GM12875 (cell line): ENCODE results near the gene ZNF805.

Experiments used
- H3K4me3 ChIP-seq: one replicate; pipeline ENCODE4 v1.5.1; 2011; ENCODE audit warnings: low read depth, low read length, control low read depth
- TF ChIP-seq, protein P1 (sequence below): IDR thresholded peaks from 2 replicates; pipeline ENCODE4 v1.5.1; 2011; ENCODE audit warnings: low read depth, mild to moderate bottlenecking, control low read depth, inconsistent platforms, low read length, moderate library complexity, borderline replicate concordance; ENCODE audit not compliant: insufficient read depth

ZNF805 gene

DNA sequence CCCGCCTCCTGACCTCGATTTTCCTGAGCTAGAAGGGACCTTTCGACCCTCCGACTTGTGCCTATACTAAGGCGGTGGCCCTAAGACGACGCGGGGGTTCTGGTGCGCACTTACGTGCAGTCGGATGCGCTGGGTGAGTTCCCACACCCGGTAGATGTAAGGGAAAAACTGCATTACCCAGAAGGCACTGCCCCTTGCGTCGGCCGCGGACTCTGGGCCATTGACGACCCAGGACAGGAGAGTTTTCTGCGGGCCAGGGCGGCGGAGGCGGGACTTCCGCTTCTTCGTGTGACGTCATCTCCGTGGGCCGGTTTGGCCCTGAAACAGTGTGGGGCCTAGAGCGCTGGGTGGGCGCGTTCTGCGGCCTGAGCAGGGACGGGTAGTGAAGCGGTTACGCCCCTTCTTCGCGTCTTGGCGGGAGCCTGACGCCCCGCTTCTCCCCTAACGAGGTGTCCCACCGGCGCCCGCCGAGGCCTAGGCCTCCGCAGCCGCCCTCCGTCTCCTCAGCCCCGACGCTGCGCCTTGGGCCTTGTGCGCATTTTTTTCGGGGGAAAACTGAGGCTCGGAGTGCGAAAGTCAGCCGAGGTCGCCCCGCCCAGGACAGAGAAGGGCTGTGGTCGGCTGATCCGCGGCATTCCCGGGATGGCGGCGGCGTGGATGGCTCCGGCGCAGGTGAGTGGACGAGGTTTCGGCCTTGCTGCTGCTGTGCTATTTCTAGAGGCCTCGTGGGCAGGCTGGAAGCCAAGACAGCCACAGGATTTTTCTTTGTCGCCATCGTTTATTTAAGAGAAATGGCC lies 39.9 kb downstream of the ZNF805 start, which contains the start of gene ZNF460:
Gene ZNF460 (plus strand): TSS at position 321 of the 797 bp plus-strand sequence. CDS start 322 bp downstream, at position 643.
- TF ChIP-seq, protein P1, sequence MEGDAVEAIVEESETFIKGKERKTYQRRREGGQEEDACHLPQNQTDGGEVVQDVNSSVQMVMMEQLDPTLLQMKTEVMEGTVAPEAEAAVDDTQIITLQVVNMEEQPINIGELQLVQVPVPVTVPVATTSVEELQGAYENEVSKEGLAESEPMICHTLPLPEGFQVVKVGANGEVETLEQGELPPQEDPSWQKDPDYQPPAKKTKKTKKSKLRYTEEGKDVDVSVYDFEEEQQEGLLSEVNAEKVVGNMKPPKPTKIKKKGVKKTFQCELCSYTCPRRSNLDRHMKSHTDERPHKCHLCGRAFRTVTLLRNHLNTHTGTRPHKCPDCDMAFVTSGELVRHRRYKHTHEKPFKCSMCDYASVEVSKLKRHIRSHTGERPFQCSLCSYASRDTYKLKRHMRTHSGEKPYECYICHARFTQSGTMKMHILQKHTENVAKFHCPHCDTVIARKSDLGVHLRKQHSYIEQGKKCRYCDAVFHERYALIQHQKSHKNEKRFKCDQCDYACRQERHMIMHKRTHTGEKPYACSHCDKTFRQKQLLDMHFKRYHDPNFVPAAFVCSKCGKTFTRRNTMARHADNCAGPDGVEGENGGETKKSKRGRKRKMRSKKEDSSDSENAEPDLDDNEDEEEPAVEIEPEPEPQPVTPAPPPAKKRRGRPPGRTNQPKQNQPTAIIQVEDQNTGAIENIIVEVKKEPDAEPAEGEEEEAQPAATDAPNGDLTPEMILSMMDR: no peak
- peak within 1 kb of the TSS; percentile 70 for H3K4me3 ChIP-seq

DNA sequence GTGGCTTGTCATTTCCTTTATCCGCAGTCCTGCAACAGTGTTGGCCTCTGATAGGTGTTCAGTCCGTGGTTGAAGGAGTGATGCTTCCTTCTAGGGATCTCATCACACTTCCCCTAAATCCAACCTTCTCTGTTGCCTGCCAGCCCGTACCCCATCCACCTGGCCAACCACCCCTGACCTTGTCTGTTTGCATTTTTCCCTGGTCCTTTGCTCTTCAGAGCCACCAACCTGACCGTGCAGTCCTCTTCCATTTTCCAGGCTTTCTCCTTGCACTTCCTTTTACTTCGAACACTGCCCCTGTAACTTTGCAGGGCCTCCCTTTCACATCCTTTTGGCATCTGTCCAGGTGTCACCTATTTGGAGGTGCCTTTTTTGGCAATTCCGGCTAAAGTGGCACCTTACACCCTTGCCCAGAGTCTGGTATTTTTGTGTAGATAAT lies 40.5 kb downstream of the ZNF805 start:
- peak overlapping the region; percentile 70 for H3K4me3 ChIP-seq
- TF ChIP-seq, protein P1: no peak

DNA sequence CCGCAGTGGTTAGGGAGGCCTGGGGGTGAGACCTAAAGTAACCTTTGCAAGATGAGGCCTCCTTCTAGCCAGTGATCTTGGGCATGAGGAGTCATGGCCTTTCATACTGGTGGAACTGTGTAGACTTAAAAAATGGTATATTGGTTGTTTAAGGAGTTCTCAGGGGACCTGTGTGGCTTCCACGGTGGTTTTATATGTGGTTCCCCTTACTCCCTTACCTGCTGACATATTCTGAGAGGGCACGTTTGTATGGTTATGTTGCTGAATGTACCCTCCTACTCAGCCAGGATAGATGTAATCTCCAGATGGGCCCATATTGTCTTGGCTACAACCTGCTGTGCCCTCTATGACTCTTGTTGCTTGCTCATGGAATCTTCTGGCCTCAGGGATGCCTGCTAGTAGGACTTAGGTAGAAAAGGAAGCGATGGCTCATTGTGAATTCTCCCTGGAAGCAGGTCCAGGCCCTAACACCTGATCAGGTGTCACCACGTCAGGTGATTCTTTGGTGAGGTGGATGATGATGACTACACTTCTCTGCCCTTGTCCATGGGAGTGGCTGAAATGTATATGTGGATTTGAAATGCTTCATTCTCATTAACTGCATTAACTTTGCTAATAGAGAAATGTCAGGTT lies 41.7 kb downstream of the ZNF805 start:
- peak overlapping the region; percentile 70 for H3K4me3 ChIP-seq
- TF ChIP-seq, protein P1: no peak

DNA sequence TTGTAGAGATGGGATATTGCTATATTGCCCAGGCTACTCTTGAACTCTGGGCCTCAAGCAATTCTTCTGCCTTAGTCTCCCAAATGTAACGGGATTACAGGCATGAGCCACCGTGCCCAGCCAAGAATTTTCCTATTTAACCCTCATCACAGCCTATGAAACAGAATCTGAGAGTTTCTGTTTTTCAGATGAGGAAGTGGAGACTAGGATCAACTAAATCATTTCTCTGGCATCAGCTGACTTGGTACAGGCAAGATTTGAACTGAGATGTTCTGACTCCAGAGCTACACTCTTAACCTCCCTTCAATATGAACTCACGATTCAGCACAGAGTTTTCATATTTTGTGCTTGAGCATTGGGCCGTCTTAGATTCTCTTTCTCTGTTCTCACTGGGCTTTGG lies 47.9 kb downstream of the ZNF805 start:
- no peak overlapping the region for H3K4me3 ChIP-seq
- TF ChIP-seq, protein P1: no peak

DNA sequence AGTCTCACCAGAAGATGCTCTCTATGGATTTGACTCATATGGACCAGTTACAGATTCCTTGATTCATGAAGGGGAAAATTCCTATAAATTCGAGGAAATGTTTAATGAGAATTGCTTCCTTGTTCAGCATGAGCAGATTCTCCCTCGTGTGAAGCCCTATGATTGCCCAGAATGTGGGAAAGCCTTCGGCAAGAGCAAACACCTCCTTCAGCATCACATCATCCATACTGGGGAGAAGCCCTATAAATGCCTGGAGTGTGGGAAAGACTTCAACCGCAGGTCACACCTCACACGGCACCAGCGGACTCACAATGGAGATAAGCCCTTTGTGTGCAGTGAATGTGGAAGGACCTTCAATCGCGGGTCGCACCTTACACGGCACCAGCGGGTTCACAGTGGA lies 50.5 kb downstream of the ZNF805 start:
- H3K4me3 ChIP-seq: no peak overlapping the region
- TF ChIP-seq, protein P1: no peak

DNA sequence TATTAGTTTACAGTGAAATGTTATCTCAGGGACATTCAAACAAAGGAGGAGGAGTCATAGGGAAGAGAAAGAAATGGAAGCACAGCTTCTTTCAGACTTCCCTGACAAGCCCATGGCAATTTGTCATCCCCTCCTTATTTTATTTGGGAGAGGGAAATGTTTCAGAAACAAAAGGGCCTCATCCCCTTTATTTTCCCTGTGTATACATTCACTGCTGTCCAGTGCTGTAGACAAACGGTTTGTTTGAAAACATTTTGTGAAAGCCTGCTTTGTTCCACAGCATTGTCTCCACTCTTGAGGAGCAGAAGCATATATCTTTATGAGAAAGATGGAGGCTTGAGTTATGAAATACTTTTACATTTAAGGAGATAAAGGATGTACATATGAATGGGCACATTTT lies 52.1 kb downstream of the ZNF805 start:
- no peak overlapping the region for H3K4me3 ChIP-seq
- TF ChIP-seq, protein P1: no peak
